ENCODE results near the gene KIF16B.

KIF16B gene

DNA sequence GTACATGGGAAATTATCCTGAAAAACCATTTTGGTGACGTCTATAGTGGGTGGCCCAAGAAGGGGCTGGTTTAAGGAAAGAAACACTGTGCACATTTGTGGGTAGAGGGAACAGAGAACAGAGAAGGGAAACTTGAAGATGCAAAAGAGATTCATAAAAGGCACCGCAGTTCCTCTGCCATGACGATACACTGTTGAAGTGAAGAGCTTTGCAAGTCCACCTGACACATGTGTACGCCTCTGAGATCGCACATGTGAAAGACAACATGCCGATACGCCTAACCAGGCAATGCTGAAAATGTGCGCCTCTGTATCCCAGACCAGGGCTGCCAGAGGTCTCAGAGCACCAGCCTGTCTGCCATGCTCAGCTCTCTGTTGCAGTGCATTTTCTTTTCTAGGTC is 180.9 kb downstream of the KIF16B start:
- no peak for DNase-seq

DNA sequence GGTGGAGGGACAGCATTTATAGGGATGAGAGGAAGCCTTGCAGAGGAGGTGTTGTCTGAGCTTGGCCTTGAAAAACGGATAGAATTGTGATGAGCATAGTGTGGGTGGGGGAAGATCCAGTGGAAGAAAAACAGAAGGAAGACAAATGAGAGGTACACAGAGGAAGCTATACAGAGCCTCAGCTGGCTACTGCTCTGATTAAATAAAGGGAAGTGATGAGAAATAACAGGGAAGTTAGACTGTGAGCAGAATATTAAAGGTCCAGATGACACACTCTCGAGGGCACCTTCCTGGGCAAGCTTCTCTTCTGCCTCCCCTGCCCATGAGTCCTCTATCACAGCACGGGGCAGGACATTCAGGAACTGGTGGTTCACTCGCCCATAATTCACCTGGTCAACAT is 182.3 kb downstream of the KIF16B start:
- no peak for DNase-seq

DNA sequence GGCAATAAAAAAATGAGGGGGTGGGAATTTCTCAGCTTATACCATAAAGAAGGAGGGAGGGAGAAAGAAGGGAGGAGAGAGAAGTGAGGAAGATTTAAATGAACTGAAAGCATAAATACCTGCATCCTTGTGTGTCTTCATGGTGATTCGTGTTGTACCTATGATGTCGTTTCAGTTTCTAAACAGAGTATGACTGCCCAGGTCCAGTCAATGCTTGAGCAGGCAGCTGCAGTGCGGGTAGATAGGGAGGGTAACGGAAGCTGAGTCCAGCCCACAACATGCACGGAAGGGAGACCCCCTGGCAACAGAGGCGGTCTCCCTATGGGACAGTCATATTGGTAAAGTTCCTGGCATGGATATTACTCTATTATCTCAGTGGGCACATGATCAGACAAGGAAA is 184.5 kb downstream of the KIF16B start:
- DNase-seq: no peak

DNA sequence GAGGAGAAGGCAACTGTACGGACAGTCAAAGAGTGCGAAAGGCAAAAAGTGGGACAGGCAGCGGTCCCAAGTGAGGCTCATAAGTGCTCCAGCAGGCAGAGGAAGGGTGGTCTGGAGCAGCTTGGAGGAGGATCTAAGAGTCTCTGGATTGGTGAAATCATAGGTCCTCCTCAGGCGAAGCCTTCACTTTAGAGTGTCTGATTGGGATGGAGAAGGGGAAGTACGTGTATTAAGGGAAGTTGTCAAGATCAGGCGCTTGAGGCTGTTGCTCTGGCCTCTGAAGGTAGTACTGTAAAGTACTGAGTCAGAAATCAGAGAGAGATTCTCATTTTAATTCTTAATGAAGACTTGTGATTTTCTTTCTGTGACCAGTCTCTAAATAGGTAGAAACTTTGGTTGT is 185.6 kb downstream of the KIF16B start:
- DNase-seq: no peak

DNA sequence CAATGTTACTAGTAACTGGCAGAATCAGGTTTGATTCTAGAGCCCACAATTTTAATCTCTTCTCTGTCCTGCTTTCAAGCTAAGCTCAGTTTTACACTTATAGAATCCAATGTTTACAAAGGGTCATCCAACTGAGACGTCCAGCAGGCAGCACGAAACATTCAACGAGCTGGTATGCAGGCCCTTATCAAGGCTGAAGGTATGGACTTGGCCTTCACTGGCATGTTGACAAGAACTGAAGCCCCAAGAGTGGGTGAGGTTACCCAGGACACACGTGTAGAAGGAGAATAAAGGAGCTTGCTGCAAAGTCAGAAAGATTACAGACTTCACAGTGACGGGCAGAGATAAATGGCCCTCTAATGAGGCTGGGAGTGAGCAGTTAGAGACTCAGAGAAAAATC is 187.4 kb downstream of the KIF16B start:
- DNase-seq: no peak

DNA sequence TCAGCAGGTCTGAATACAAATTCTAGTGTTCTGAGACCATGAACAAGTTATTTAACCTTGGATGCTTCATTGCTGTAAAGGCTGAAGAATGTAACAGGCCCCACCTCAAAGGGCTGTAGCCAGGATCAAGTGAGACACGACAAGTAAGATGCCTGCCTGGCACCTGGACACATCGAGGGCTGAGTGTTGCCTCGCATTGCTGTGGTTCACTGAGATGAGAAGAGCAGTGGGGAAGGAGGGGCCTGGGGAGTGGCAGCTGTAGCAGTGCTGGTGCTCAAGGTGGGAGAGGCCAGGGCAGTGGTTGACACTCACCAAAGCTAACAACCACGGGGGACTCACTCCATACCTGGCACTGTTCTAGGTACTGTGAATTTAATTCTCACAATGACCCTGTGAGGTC is 187.8 kb downstream of the KIF16B start:
- no peak for DNase-seq

DNA sequence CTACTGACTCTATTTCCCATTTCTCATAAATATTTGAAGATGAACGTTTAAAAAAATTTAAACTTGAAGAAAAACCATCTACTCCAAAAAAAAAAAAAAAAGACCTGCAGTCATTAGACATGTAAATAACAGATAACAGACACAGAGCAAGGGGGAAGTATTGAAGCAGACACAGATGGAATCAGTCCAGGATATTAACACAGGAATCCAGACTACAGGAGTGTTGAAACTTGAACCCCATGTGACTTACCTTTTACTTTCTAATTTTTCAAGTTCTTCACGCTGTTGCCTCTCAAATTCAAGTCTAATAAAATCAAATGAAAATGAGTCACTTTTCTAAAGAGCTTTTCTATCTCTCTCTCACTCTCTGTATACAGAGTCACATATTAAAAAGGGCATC is 191.8 kb downstream of the KIF16B start:
- DNase-seq: no peak

DNA sequence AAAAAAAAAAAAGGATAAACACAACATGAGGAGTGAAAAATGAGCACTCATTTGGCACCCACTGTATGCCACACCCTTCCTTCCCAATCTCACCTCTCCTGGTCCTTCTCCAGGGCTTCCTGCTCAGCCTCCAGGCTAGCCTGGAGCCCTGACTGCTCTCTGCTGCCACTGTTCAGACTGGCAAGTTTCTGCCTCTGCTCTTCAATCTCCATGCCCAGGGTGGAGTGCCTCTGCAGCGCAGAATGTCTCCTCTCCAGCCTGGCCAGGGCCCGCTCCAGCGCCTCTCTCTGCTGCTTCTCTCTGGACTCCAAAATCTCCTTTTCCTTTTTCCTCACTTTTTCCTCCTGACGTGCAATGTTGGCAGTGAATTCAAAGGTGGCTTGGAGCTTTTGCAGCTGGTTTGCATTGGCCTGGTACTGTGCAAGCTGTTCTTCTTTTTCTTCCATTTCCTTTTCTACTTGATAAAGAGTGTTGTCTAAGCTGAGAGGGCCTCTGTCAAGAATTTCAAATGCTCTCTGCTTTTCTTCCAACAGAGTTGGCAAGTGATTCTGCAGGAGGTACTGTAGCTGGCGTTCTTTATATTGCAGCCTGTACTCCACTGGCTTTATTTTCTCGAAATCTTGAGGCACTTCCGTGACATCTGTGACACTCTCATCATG is 194.4 kb downstream of the KIF16B start:
- DNase-seq: no peak

DNA sequence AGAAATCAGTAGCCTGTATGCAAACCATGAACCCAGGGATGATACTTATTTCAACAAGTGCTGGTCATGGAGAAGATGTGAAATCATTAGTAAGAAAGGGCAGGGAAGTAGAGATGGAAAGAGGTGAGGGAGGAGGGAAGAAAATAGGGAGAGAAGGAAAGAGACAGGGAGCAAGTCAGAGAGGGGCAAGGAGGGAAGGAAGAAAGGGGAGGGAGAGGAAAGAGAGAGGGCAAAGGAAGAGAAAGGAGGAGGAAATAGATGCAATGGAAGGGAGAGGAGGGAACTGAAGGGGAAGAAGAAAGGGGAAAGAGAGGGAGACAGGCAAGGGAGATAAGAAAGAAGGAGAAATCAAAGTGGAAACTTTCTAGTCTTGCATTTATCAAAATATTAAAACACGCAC is 195.1 kb downstream of the KIF16B start:
- no peak for DNase-seq

DNA sequence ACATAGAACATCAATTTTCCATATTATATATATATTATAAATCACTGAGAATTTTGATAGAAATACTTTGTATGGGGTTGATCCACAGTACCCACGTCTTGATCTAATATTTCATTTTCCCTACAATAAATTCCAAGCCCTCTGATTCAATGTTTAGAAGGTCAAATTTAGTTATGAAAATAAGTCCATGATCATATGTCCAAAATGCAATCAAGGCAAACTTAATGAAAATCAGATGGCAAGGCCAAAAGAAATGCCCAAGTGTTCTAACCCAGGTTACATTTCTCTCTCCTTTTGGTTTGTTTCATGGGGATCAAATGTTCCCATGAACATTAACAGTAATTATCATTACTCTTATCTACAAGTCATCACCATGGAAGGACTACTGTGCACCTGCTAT is 203.8 kb downstream of the KIF16B start:
- no peak for DNase-seq

DNA sequence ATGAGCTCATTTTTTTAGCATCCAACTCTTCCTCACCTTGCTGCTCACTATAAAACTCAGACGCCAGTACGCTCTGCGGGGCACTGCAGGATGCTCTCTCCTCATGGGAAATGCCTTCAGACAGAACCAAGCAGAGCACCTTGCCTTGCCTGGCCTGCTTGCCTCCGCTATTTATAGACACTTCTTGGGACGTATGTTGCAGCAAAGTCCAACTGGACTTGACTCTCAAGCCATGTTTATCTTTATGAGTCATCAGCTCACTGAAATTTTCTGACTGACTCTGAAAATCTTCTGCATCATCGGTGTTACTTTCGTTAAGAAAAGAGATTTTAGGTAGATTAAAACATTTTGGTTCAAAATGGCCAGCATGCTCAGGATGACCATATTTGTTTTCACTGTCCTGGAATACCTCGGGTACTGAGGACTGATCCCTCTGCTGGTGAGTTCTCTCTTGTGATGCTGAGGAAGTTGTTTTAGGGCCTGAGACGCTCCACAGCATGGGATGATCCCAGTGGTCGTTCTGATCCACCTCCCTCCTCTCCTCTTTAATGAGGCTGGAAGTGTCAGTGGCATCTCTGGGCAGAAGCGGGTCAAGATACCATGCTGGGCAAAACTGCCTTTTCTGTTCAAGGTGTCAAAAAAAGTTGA is 204.5 kb downstream of the KIF16B start:
- DNase-seq: no peak

DNA sequence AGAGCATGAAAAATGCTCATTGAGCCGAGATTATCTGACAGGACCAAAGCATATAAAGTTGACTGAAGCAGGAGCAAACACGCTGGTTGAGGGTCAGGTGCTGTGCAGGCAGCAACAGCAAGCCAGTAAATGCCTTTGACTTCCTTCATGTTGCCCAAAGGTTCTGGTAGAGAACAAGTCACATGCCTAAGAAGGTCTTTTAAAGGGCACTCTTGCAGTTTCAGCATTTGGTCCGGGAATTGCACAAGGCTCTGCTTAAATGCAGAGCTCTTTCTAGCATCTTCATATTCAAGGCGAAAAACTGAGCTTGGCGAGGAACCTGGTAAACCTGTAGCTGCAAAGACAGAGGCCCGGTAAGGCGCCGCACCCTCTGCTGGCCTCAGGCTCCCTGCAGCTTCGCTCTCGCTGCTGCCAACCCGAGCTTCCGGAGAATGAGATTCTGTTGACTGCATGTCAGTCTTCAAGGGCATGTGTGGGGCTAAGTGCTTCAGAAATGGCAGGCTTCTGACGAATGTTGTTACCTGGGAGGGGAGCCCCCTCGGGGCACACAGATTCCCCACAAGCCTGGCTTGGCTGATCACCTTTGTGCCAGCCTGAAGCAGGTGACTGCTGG is 205.2 kb downstream of the KIF16B start:
- no peak for DNase-seq

DNA sequence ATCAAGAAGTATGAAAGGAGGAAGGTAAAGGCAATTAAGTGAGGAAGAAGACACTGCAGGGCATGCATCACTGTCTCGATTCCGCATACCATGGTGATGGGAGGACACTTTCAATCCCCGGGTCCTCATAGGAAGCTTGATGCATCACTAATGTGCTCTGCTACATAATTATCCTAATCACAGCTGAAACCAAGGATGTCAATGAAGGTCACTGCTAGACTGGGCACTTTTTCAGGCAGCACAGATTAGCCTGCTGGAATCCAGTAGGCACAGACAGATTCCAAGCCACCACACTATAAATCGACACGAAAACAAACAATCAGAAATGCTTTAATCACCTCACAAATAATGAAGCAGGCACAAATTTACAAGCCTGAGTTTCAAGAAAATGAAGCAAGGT is 206.7 kb downstream of the KIF16B start:
- DNase-seq: no peak

DNA sequence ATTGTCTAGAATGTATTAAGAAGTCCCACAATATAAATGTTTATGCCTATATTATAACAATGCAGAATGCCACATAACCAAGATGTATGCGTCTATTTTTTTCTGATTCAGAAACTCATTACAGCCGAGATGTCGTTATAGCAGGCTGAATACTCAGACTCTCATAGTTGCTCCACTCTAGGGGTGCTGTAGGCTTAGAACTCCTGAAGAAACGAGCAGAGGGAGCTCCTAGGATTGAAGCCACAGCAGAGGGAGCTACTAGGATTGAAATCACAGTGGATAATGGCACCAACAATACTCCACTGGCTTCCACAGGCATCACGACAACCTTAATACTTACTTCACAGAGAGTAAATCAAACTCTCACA is 208.9 kb downstream of the KIF16B start:
- DNase-seq: no peak

DNA sequence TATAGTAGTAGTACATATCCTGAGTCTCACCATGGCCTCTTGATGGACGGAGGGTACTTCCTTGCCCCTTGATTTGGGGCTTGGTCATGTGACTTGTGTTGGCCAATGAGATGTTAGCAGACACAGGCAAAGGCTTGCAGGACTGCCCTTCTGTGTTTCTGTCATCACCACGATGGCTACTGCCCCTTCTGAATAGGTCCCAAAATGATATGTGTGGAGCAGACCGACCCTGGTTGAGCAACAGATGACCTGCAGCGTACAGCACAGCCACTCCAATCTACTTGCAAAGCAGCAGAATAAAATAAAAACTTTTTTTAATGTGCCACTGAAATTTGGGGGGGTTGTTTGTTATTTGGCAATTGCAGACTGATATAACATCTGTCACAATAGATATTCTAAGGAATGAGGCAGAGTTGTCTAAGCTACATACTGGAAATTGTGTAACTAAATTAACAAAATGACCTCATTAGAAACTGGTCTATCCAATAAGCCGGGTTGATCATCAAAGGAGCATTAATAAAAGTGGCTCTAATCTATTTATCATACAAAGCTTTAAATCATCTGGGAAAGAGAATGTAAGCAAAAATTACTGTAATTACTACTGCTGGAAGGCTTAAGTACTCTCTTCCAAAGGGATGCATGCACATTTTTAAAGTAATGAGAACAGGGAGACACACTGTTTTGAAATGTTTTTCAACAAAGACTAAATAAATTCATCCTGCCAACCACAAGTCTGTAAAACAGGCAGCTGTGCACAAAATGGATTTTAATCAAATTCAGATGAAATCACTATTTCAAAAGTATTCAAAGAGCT is 209.5 kb downstream of the KIF16B start:
- DNase-seq: no peak

DNA sequence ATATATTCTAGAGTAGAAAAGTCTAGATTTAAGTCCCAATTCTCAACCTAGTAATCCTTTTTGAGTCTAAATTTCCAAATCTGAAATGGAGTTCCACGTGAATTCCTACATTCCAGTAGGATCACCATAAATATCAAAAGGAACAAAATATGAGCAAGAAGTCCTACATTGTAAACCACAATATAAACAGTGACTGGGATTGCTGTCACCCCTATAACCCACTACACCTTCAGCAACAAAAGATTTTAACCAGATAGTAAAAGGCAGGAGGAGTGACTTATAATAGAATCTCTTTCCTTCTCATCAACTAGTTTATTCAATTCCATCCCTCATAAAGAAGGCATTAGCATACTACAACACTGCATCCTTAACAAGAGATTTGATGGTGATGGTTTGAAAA is 210.6 kb downstream of the KIF16B start:
- DNase-seq: no peak

DNA sequence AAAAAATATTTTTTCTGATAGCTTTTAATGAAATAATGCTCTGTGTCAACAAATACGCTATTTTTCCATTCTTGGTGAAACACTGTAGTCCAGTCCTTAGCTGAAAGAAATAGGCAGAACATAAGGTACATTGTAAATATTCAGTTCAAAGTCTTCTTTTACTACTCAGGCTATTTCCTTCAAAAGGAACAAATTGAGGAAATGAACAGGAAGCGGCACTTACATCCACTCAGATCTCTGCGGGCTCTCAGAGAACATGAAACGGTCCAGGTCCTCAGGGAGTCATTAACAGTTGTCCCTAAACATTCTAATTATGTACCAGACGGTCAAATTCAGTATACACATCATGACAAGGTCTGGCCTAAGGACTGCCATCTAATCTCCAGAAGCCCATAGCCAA is 212.6 kb downstream of the KIF16B start:
- DNase-seq: no peak

DNA sequence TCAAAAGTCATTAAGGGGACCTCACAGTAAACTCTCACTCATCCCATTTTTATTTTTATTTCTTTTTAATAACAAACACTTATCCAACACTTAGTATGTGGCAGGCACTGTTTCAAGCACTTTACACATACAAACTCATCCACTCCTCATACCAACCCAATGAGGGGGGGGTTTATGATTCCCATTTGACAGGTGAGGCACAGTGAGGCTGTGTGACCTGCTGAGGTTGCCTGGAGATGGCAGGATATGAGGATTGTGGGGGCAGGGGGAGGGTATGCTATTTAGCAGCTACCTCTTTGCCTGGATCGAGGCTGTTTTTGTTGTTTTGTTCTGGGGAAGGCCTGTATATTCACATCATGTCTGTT is 219.8 kb downstream of the KIF16B start:
- no peak for DNase-seq

DNA sequence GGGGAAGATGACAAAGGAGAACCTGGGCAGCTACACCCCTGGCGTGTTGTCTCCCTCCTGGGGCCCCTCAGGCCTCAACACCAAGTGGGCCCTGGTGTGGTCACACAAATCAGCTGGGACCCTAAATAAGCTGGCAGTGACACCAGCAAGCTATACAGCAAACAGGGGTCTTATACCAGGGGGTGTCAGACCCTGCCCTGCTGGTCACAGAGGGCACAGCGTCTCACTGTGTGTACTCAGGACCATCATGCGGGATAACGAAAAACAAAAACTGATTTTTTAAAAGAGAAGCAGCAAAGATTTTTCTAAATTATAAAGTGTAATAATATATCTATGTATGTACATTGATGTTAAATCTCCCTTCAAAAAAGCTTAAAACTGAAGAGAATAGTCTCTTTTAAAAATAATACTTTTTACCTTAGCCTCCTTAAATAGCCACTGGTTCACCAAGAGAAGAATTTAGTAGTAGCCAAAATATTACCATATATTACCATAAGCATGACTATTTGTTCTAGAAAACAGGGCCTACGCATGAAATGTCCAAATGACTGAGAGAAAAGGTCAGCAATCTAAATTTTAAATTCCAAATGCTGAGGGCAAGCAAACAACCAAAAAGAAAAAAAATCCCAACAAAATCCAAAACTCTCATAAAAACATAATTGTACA is 220.4 kb downstream of the KIF16B start:
- DNase-seq: no peak

DNA sequence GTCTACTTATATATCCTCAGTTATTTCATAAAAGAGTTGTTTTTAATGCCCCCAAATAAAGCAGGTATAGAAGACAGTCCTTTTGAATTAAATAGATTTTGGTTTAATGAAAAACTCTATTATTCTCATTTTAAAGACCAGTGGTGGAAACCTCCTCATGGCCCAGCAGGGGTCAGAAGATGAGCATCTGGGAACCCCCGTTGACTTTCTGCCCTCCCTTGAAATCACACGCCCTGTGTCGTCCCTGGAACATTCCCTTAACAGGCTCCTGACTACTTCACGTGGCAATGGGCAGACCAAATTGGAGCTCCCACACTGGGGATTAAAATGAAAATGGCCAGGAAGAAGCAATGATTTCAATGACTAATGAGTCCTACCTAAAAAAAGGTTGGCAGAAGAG is 220.9 kb downstream of the KIF16B start:
- no peak for DNase-seq

DNA sequence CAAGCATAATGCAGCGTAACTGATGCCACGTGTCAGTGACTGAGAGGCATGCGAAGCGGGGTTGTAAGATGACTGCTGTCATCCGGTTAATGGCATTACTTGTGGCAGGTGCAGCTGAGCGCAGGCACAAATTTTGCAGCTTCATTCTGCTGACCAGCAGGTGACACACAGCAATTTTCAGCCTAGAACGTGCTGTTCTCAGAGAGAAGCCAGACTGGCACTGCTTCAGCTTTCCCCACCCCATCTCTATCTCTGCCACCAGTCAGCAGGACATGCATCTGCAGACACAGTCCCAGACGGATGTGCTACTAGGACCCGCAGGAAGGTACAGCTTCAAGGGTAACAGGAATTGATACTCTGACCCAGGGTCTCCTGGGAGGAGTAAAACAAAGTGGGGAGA is 221.8 kb downstream of the KIF16B start:
- no peak for DNase-seq

DNA sequence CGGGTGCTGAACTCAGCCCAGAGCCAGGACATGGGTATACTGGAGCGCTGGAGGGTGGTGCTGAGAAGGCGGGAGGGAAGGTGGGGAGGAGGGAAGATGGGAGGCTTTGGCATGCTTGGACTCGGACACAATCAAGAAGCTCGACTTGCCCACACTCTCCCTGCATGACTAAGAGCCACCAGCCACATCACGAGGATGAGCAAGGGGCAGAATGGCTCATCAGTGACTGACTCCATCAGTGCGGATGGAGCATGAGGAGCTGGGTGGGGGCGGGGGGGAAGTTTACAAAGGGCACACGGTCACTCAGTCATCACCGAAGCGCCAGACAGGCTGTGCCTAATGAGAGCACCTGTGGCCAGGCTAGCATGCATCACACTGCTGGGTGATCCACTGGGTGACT is 222.8 kb downstream of the KIF16B start:
- DNase-seq: no peak

DNA sequence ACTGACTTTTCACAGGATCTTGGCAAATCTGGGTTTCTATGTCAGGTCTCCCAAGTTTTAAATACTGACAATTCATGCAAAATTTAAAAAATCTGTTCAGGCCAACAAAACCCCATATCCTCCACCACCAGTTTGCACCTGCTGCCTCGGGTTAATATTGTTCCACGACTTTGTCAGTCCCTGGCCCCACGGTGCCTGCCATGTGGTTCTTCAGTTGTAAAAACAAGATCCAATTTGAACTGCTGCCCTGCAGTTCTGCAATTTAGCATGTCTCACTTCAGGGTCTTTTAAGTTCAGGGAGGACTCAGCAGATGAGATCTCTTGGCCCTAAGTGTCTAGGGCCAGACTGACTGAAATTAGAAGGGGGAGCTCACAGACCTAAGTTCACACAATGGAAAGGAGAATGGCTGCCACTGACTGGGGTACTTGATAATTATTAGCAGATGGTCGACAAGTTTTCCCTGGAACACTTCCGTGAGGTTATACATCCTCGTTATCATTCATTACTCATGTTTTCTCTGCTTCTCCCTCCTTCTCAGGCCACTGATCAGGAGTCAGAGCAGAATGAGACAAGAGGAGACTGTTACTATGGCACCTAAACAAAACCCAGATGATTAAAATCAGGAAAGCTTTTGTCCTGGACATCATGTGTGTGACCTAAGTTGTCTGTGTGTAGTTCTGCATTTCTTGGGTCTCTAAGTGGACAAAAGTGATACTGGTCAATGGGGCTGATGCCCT is 223.6 kb downstream of the KIF16B start:
- DNase-seq: no peak

Data from NCI-H1436 (cell line).